Endothelial cell of umbilical vein (primary cell): ENCODE data around the gene SGTB. TPM values are rescaled to one million over a fixed set of nuclear protein-coding genes. Genes with fewer than 3 reads are reported as not detected.
"Not testable (repeated sequence)": the region's sequence is repeated elsewhere in the genome, so short reads cannot be mapped to it uniquely, and the experiment has no call there.

ENCODE experiments used
- BruUV-seq: library from RNA; stranded (reverse); fragments of 400-500 nt; replicated peaks from 2 replicates; lab custom pipeline; 2021; lab: Mats Ljungman, UMichigan
- CTCF ChIA-PET: fragments of 300-600, 350-600 bp; sonication (Branson Sonifier 250); formaldehyde crosslinking; loops from one replicate; lab custom pipeline; 2021; ENCODE audit warnings: antibody characterized with exemption, inconsistent platforms; lab: Charles Lee
- POLR2A ChIA-PET: fragments of 300-600, 350-600 bp; sonication (Branson Sonifier 250); formaldehyde crosslinking; loops from one replicate; lab custom pipeline; 2021; ENCODE audit warnings: antibody characterized with exemption, inconsistent platforms; lab: Charles Lee
- DNase-seq: peaks from one replicate; pipeline ENCODE4 v3.0.0-alpha.2; 2011; ENCODE audit warnings: low read depth, low spot score
- FAIRE-seq: peaks from 2 replicates; lab custom pipeline; 2011; peaks lifted over from hg19 to GRCh38; lab: Jason Lieb, UNC
- H2AFZ ChIP-seq: 2 replicates; pipeline ENCODE4 v1.6.0; 2012; ENCODE audit warnings: low read depth, low read length, control low read depth, inconsistent platforms
- H3K27ac ChIP-seq: 2 replicates; pipeline ENCODE4 v1.5.1; 2011; ENCODE audit warnings: low read depth, mild to moderate bottlenecking, control low read depth, low read length, moderate library complexity; ENCODE audit not compliant: insufficient read depth
- H3K27me3 ChIP-seq, 2 experiments: 2 replicates each; pipeline versions ENCODE4 v1.6.0 to v1.6.1; 2011; ENCODE audit warnings: low read length in 2 of 2, mixed read lengths in 1 of 2; ENCODE audit not compliant: control insufficient read depth in 2 of 2, insufficient read depth in 2 of 2
- H3K36me3 ChIP-seq, 2 experiments: 2 replicates in 1 of 2; 3 replicates in 1 of 2; pipeline ENCODE4 v1.5.1; 2011; ENCODE audit warnings: low read length in 2 of 2, mild to moderate bottlenecking in 1 of 2, moderate library complexity in 1 of 2; ENCODE audit not compliant: control insufficient read depth in 2 of 2, insufficient read depth in 2 of 2; ENCODE audit errors: extremely low read depth in 1 of 2
- H3K4me1 ChIP-seq: 3 replicates; pipeline ENCODE4 v1.5.1; 2011; ENCODE audit warnings: mild to moderate bottlenecking, low read length; ENCODE audit not compliant: control insufficient read depth, insufficient read depth; ENCODE audit errors: extremely low read depth
- H3K4me2 ChIP-seq: 2 replicates; pipeline ENCODE4 v1.6.1; 2011; ENCODE audit warnings: low read length, control low read depth, mixed read lengths; ENCODE audit not compliant: insufficient read depth
- H3K4me3 ChIP-seq, 3 experiments: fragments of 200-600 bp in 1 of 3; sonication (generic), shearing (Covaris generic) in 1 of 3; replicated peaks in 1 of 3; 2 replicates each; pipeline ENCODE4 v1.5.1; 2011 to 2016; ENCODE audit warnings: control low read depth in 3 of 3, low read length in 3 of 3, mild to moderate bottlenecking in 2 of 3, inconsistent platforms in 1 of 3, low read depth in 1 of 3, moderate library complexity in 1 of 3; ENCODE audit not compliant: insufficient read depth in 1 of 3
- H3K79me2 ChIP-seq: 2 replicates; pipeline ENCODE4 v1.6.0; 2012; ENCODE audit warnings: low read length, inconsistent platforms; ENCODE audit not compliant: control insufficient read depth, insufficient read depth
- H3K9ac ChIP-seq: replicated peaks from 2 replicates; pipeline ENCODE3; 2011; ENCODE audit warnings: low read length, control low read depth; ENCODE audit not compliant: insufficient read depth; ENCODE audit errors: extremely low read depth
- H3K9me1 ChIP-seq: replicated peaks from 3 replicates; pipeline ENCODE4 v1.6.0; 2011; ENCODE audit warnings: mild to moderate bottlenecking, low read length; ENCODE audit not compliant: control insufficient read depth, insufficient read depth; ENCODE audit errors: extremely low read depth
- H3K9me3 ChIP-seq: replicated peaks from 2 replicates; pipeline ENCODE4 v1.5.1; 2012; ENCODE audit warnings: low read length, inconsistent platforms; ENCODE audit not compliant: control insufficient read depth, insufficient read depth
- H4K20me1 ChIP-seq: replicated peaks from 2 replicates; pipeline ENCODE3; 2011; ENCODE audit warnings: mild to moderate bottlenecking, low read length; ENCODE audit not compliant: control insufficient read depth, insufficient read depth; ENCODE audit errors: extremely low read depth
- EZH2 ChIP-seq: IDR thresholded peaks from 2 replicates; pipeline ENCODE4 v1.6.1; 2012; ENCODE audit warnings: borderline replicate concordance, low read depth, mild to moderate bottlenecking, moderate library complexity, low read length, inconsistent platforms; ENCODE audit not compliant: severe bottlenecking
- FOS ChIP-seq: IDR thresholded peaks from 2 replicates; pipeline ENCODE4 v1.6.1; 2011; ENCODE audit warnings: mild to moderate bottlenecking, low read length, moderate library complexity, borderline replicate concordance; ENCODE audit not compliant: insufficient read depth
- GATA2 ChIP-seq: IDR thresholded peaks from 2 replicates; pipeline ENCODE4 v1.7.0; 2011; ENCODE audit warnings: low read depth, mild to moderate bottlenecking, moderate library complexity, mixed read lengths, low read length; ENCODE audit not compliant: insufficient read length, insufficient read depth
- JUN ChIP-seq: IDR thresholded peaks from 2 replicates; pipeline ENCODE4 v1.6.1; 2011; ENCODE audit warnings: borderline replicate concordance, low read depth; ENCODE audit not compliant: insufficient read length, insufficient read depth
- MYC ChIP-seq: IDR thresholded peaks from one replicate; pipeline ENCODE4 v1.6.1; 2011; ENCODE audit warnings: mild to moderate bottlenecking, low read depth, low read length
- POLR2A ChIP-seq: IDR thresholded peaks from 2 replicates; pipeline ENCODE4 v1.6.1; 2012; ENCODE audit warnings: low read depth, mild to moderate bottlenecking, control low read depth, low read length
- POLR2AphosphoS5 ChIP-seq: IDR thresholded peaks from 2 replicates; pipeline ENCODE4 v1.6.1; 2012; ENCODE audit warnings: low read depth, mild to moderate bottlenecking, control low read depth, low read length, moderate library complexity; ENCODE audit not compliant: insufficient read depth
- dilution Hi-C: fragments of 300-500 bp; cut with MboI; formaldehyde crosslinking; loops from one replicate; pipeline ENCODE4 v1.15.0; 2019; ENCODE audit warnings: low sequenced_read_pairs; ENCODE audit not compliant: extremely low pct_ligation_motif_present
- intact Hi-C: fragments of 100-400 bp; cut with micrococcal nuclease; formaldehyde crosslinking; loops from one replicate; pipeline ENCODE4 v1.10.0; 2022
- polyA plus RNA-seq, 4 experiments: library from polyadenylated mRNA; depleted of rRNA in 3 of 4; stranded (reverse) in 3 of 4; unstranded in 1 of 4; fragments of >200 nt; gene quantifications; 2 replicates each; pipeline versions ENCODE4 v1.2.1 to v1.2.3, GENCODE V29; 2011 to 2012; ENCODE audit warnings: missing spikeins in 1 of 4
- total RNA-seq: library from RNA; stranded (reverse); gene quantifications from 2 replicates; pipeline ENCODE4 v1.2.3, GENCODE V29; 2021
- TF ChIP-seq, protein P1 (sequence below), 2 donors: IDR thresholded peaks; 1 replicate in 1 of 2; 2 replicates in 1 of 2; pipeline ENCODE4 v1.5.1; 2011; ENCODE audit warnings: low read length in 2 of 2, mild to moderate bottlenecking in 2 of 2, moderate library complexity in 2 of 2, control low read depth in 1 of 2, inconsistent platforms in 1 of 2, low read depth in 1 of 2; ENCODE audit not compliant: insufficient read depth in 1 of 2; ENCODE audit errors: extremely low read depth in 1 of 2
- TF ChIP-seq, protein P2 (sequence below): IDR thresholded peaks from 2 replicates; pipeline ENCODE4 v1.6.1; 2011; ENCODE audit not compliant: insufficient read depth, insufficient read length

SGTB gene
- total and polyA plus RNA-seq, 2 donors (not counting 3 experiments of a cell fraction or from before 2014, with no cell fraction given), result 3.1 to 14.1 TPM

DNA sequence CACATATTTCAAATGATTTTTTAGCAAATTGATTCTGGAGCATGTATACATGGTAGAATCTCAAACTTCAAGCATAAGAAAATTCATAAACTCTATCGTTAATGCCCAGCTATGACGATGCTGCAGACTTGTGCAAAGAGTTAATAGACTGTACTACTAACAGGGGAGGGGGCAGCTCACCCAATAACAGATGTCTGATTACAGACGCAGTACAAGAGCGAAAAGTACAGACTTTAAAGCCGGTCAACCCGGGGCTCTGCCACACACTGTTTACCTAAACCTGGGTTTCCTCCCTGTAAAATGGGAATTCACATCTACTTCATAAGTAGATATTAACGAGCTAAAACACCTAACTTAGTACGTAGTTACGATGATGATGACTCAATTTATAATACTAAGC lies 98.4 kb downstream of the SGTB start:
- H4K20me1 ChIP-seq, result no peaks in the 10 kb centered on the region
- no TSS peak for BruUV-seq
- DNase-seq, result no peak
- peak overlapping the region; percentile 21 for H3K27ac ChIP-seq
- TF ChIP-seq POLR2A (no peak), FOS (no peak), MYC (no peak), JUN (no peak), POLR2AphosphoS5 (no peak), GATA2 (no peak), EZH2 (no peak)
- TF ChIP-seq, protein P1, sequence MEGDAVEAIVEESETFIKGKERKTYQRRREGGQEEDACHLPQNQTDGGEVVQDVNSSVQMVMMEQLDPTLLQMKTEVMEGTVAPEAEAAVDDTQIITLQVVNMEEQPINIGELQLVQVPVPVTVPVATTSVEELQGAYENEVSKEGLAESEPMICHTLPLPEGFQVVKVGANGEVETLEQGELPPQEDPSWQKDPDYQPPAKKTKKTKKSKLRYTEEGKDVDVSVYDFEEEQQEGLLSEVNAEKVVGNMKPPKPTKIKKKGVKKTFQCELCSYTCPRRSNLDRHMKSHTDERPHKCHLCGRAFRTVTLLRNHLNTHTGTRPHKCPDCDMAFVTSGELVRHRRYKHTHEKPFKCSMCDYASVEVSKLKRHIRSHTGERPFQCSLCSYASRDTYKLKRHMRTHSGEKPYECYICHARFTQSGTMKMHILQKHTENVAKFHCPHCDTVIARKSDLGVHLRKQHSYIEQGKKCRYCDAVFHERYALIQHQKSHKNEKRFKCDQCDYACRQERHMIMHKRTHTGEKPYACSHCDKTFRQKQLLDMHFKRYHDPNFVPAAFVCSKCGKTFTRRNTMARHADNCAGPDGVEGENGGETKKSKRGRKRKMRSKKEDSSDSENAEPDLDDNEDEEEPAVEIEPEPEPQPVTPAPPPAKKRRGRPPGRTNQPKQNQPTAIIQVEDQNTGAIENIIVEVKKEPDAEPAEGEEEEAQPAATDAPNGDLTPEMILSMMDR (IDR thresholded peaks at IDR 0.05; ENCODE audit: extremely low read depth in 1 of 2, insufficient read depth in 1 of 2, low read depth in 1 of 2, low read length in 2 of 2), result no peak
- TF ChIP-seq, protein P2, sequence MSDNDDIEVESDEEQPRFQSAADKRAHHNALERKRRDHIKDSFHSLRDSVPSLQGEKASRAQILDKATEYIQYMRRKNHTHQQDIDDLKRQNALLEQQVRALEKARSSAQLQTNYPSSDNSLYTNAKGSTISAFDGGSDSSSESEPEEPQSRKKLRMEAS, result no peak
- CTCF ChIA-PET, result interaction anchor here (0.6 to 1.1 kb wide), 3 partner anchors 28 to 719 kb away, joined by 3 to 5 read pairs (median 5); no protein-coding TSS in a partner anchor
- intact Hi-C loops (loop anchor here (10.0 kb wide), 2 partner anchors 301 to 521 kb away; partner anchors contain the start of genes ERBIN and SREK1), dilution Hi-C loops (no loop called here)
- no peaks in the 10 kb centered on the region for H3K36me3 ChIP-seq
- H3K27me3 ChIP-seq, result no peaks in the 10 kb centered on the region
- POLR2A ChIA-PET, result no interaction called here
- H3K9me3 ChIP-seq, result no peaks in the 10 kb centered on the region
- H3K9ac ChIP-seq, result peak overlapping the region; percentile 85
- FAIRE-seq, result no peak
- peak overlapping the region; percentile 76 to 97 (median 92) for H3K4me3 ChIP-seq
- no peaks in the 10 kb centered on the region for H3K9me1 ChIP-seq
- H3K79me2 ChIP-seq, result peaks cover 57% of the 10 kb centered on the region
- H2AFZ ChIP-seq, result peak overlapping the region; percentile 88
- peaks cover 19% of the 10 kb centered on the region for H3K4me1 ChIP-seq
- peak overlapping the region; percentile 100 for H3K4me2 ChIP-seq

DNA sequence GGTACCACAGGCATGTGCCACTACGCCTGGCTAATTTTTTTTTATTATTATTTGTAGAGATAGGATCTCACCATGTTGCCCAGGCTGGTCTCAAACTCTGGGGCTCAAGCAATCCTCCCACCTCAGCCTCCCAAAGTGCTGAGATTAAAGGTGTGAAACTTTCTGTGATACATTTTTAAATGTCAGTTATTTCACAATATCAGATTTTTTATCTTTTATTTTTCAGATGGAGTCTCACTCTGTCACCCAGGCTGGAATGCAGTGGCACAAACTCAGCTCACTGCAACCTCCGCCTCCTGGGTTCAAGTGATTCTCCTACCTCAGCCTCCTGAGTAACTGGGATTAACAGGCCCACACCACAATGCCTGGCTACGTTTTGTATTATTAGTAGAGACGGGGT lies 99.9 kb downstream of the SGTB start:
- FAIRE-seq, dilution Hi-C loops, H3K4me2 ChIP-seq: not testable (repeated sequence)

More for the DNA sequence above, 99.9 kb downstream of the SGTB start:
- POLR2A ChIA-PET, H3K27ac ChIP-seq, H3K4me3 ChIP-seq, H3K36me3 ChIP-seq, BruUV-seq, H3K9me3 ChIP-seq, H4K20me1 ChIP-seq, H3K9me1 ChIP-seq, H3K9ac ChIP-seq, CTCF ChIA-PET, DNase-seq, H2AFZ ChIP-seq, H3K27me3 ChIP-seq: not testable (repeated sequence)
- peaks cover 47% of the 10 kb centered on the region for H3K79me2 ChIP-seq
- intact Hi-C loops, result loop anchor here (10.0 kb wide), 2 partner anchors 303 to 523 kb away; partner anchors contain the start of genes ERBIN and SREK1
- peaks cover 19% of the 10 kb centered on the region for H3K4me1 ChIP-seq
